Measurements from ENCODE around the gene PIGT. TPM values are rescaled to one million over a fixed set of nuclear protein-coding genes. Genes with fewer than 3 reads are reported as not detected.

Gene PIGT
- total RNA-seq, 1 donor from 2014 or later = 81.0 TPM

GRCh38 chr20:45409521-45410272, 6.2 kb upstream of the PIGT start:
- Histone ChIP-seq H3K9me3 (no peaks in the 10 kb centered on the region), H3K27ac (no peak overlapping the region), H3K36me3 (peaks cover 0 to 14% of the 10 kb centered on the region in 2 donors), H3K27me3 (no peaks in the 10 kb centered on the region), H3K4me1 (peaks cover 26% of the 10 kb centered on the region), H3K4me3 (no peak overlapping the region)
- no peak for DNase-seq (ENCODE audit: extremely low spot score in 2 of 2)
- intact Hi-C loops (cut with DNase I) = no loop called here
- TF ChIP-seq POLR2AphosphoS5 (IDR thresholded peaks at IDR 0.05; ENCODE audit: insufficient read depth in 1 of 2, low read depth in 1 of 2) = no peak
- TF ChIP-seq, protein P1, sequence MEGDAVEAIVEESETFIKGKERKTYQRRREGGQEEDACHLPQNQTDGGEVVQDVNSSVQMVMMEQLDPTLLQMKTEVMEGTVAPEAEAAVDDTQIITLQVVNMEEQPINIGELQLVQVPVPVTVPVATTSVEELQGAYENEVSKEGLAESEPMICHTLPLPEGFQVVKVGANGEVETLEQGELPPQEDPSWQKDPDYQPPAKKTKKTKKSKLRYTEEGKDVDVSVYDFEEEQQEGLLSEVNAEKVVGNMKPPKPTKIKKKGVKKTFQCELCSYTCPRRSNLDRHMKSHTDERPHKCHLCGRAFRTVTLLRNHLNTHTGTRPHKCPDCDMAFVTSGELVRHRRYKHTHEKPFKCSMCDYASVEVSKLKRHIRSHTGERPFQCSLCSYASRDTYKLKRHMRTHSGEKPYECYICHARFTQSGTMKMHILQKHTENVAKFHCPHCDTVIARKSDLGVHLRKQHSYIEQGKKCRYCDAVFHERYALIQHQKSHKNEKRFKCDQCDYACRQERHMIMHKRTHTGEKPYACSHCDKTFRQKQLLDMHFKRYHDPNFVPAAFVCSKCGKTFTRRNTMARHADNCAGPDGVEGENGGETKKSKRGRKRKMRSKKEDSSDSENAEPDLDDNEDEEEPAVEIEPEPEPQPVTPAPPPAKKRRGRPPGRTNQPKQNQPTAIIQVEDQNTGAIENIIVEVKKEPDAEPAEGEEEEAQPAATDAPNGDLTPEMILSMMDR (IDR thresholded peaks at IDR 0.05) = no peak
- no peak for TF ChIP-seq POLR2A (IDR thresholded peaks at IDR 0.05)

DNA sequence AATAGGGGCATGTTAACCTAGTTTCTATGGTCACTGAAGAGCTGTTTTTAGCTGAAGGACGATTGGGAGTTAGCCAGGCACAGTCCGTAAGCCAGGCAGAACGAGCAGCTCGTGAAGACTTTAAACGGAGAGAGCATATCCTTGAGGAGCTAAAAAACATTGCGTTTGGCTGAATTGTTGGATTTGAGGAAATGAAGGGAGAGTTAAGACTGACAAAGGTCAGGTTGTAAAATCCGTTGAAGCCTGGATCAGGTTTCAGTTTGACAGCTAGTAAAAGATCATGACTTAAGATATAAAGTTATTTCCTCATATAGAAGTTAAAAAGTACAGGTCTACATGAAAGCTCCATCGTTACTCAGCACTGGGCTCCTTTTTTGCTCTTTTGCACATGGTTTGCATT, 5.1 kb upstream of the PIGT start:
- Histone ChIP-seq H3K4me3 (no peak overlapping the region), H3K27ac (no peak overlapping the region), H3K9me3 (no peaks in the 10 kb centered on the region), H3K4me1 (peaks cover 26% of the 10 kb centered on the region), H3K36me3 (peaks cover 0 to 14% of the 10 kb centered on the region in 2 donors), H3K27me3 (no peaks in the 10 kb centered on the region)
- DNase-seq (ENCODE audit: extremely low spot score in 2 of 2) = no peak
- TF ChIP-seq POLR2A (IDR thresholded peaks at IDR 0.05) = no peak
- TF ChIP-seq, protein P1 (IDR thresholded peaks at IDR 0.05) = no peak
- TF ChIP-seq POLR2AphosphoS5 (IDR thresholded peaks at IDR 0.05; ENCODE audit: insufficient read depth in 1 of 2, low read depth in 1 of 2) = peak in 1 of 2 donors; percentile 31
- intact Hi-C loops (cut with DNase I) = no loop called here

GRCh38 chr20:45412653-45413052, 3.3 kb upstream of the PIGT start:
- H3K27ac ChIP-seq = no peak overlapping the region
- H3K9me3 ChIP-seq = no peaks in the 10 kb centered on the region
- H3K4me1 ChIP-seq = peaks cover 32% of the 10 kb centered on the region
- peaks cover 0 to 14% of the 10 kb centered on the region in 2 donors for H3K36me3 ChIP-seq
- intact Hi-C loops (cut with DNase I) = no loop called here
- no peak overlapping the region for H3K4me3 ChIP-seq
- DNase-seq (ENCODE audit: extremely low spot score in 2 of 2) = no peak
- TF ChIP-seq POLR2AphosphoS5 (IDR thresholded peaks at IDR 0.05; ENCODE audit: insufficient read depth in 1 of 2, low read depth in 1 of 2) (no peak), POLR2A (IDR thresholded peaks at IDR 0.05) (no peak)
- TF ChIP-seq, protein P1 (IDR thresholded peaks at IDR 0.05) = no peak
- no peaks in the 10 kb centered on the region for H3K27me3 ChIP-seq

DNA sequence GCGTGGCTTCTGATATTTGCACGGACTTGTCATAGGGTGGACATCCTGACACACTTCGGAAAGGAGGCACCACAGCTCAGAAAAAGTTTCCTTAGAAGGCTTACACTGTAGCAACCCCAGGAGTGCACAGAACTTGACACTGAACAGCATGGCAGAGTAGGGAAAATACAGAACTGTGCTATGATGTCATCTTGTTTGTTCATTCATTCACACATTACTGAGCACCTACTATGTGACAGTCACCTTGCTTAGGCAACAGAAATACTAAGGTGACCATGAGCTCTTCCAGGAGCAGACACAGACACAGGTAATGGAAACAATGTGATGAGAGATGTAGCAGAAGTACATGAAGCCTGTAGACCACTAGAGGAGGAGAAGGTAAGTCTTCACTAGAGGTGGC, 2.5 kb upstream of the PIGT start:
- Histone ChIP-seq H3K27ac (no peak overlapping the region), H3K27me3 (no peaks in the 10 kb centered on the region), H3K9me3 (no peaks in the 10 kb centered on the region), H3K4me3 (no peak overlapping the region), H3K4me1 (peaks cover 31% of the 10 kb centered on the region), H3K36me3 (peaks cover 0 to 14% of the 10 kb centered on the region in 2 donors)
- intact Hi-C loops (cut with DNase I) = no loop called here
- DNase-seq (ENCODE audit: extremely low spot score in 2 of 2) = no peak
- TF ChIP-seq, protein P1 (IDR thresholded peaks at IDR 0.05) = no peak
- TF ChIP-seq POLR2A (IDR thresholded peaks at IDR 0.05) (no peak), POLR2AphosphoS5 (IDR thresholded peaks at IDR 0.05; ENCODE audit: insufficient read depth in 1 of 2, low read depth in 1 of 2) (no peak)

DNA sequence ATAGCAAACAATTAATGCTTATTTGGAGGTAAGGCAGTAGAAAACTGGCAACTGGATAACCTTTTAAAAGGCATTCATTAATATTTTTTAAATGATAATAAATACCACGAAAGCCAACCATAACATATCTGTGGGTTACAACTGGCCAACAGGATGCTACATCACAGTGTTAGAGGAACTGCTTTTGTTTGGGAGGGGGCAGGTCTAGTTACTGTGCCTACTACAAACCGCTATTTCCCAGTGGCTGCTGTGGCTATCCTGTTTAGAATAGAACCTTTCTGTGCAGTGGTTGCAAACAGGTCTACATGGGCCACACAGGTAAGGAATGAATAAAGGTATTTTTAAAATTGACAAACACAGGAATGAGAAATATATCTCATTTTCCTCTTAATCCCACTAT, 976 bp downstream of the PIGT start:
- H3K27ac ChIP-seq = no peak overlapping the region
- peaks cover 37% of the 10 kb centered on the region for H3K4me1 ChIP-seq
- peaks cover 0 to 22% of the 10 kb centered on the region in 2 donors for H3K36me3 ChIP-seq
- no peaks in the 10 kb centered on the region for H3K27me3 ChIP-seq
- DNase-seq (ENCODE audit: extremely low spot score in 2 of 2) = no peak
- H3K9me3 ChIP-seq = no peaks in the 10 kb centered on the region
- no peak for TF ChIP-seq POLR2AphosphoS5 (IDR thresholded peaks at IDR 0.05; ENCODE audit: insufficient read depth in 1 of 2, low read depth in 1 of 2)
- TF ChIP-seq, protein P1 (IDR thresholded peaks at IDR 0.05) = no peak
- no peak for TF ChIP-seq POLR2A (IDR thresholded peaks at IDR 0.05)
- peak overlapping the region; percentile 93 to 95 for H3K4me3 ChIP-seq
- intact Hi-C loops (cut with DNase I) = no loop called here

Measured in vagina (tissue), 2 donors.